Kidney (tissue), 14 donors: ENCODE measurements around the gene PLCB1. TPM values are rescaled to one million over a fixed set of nuclear protein-coding genes. Genes with fewer than 3 reads are reported as not detected.

ENCODE experiments used
- DNase-seq, 5 donors: peaks; one replicate each; pipeline ENCODE4 v3.0.0-alpha.2; 2013 to 2020
- FAIRE-seq: peaks from 2 replicates; lab custom pipeline; 2012; peaks lifted over from hg19 to GRCh38; lab: Jason Lieb, UNC
- H3K27ac ChIP-seq, 2 donors: one replicate each; pipeline ENCODE4 v1.7.0; 2013; ENCODE audit warnings: low read depth in 2 of 2, low read length in 2 of 2, inconsistent platforms in 1 of 2
- H3K27me3 ChIP-seq: one replicate; pipeline ENCODE4 v1.7.1; 2013; ENCODE audit warnings: low read length, inconsistent platforms; ENCODE audit not compliant: control insufficient read depth, insufficient read depth
- H3K36me3 ChIP-seq, 3 donors: one replicate each; pipeline versions ENCODE4 v1.7.0 to v1.7.1; 2013; ENCODE audit warnings: low read length in 3 of 3, control low read depth in 1 of 3, inconsistent platforms in 1 of 3; ENCODE audit not compliant: insufficient read depth in 3 of 3, control insufficient read depth in 2 of 3
- H3K4me1 ChIP-seq, 3 donors: one replicate each; pipeline versions ENCODE4 v1.7.0 to v1.7.1; 2013; ENCODE audit warnings: low read length in 3 of 3, inconsistent platforms in 1 of 3, low read depth in 1 of 3; ENCODE audit not compliant: control insufficient read depth in 2 of 3, insufficient read depth in 2 of 3
- H3K4me3 ChIP-seq, 3 donors: one replicate each; pipeline versions ENCODE4 v1.7.0 to v1.8.1; 2013; ENCODE audit warnings: low read length in 3 of 3, control low read depth in 1 of 3, inconsistent platforms in 1 of 3
- H3K9ac ChIP-seq, 3 donors: one replicate each; pipeline versions ENCODE4 v1.7.0 to v1.7.1; 2013; ENCODE audit warnings: low read length in 3 of 3, control low read depth in 1 of 3, inconsistent platforms in 1 of 3
- H3K9me3 ChIP-seq, 3 donors: one replicate each; pipeline versions ENCODE4 v1.7.0 to v1.7.1; 2013; ENCODE audit warnings: low read length in 3 of 3, control low read depth in 1 of 3, inconsistent platforms in 1 of 3; ENCODE audit not compliant: control insufficient read depth in 2 of 3, insufficient read depth in 1 of 3
- intact Hi-C: fragments of 100-400 bp; cut with DNase I; formaldehyde crosslinking; loops from one replicate; pipeline ENCODE4 v1.11.1; 2022
- polyA plus RNA-seq: library from polyadenylated mRNA; stranded (reverse); fragments of 350-450 nt; fragmentation: Illumina TruSeq; extraction: RNeasy Lipid Tissue Mini Kit (QIAGEN cat#74804); gene quantifications from one replicate; pipeline ENCODE4 v1.2.3, GENCODE V29; 2014; ENCODE audit warnings: low read depth, low replicate concordance; ENCODE audit not compliant: insufficient read depth
- total RNA-seq: library from RNA; stranded (reverse); fragmentation: NEBNext Ultra II Directional; extraction: Animal tissue kit (Norgen Biotek cat#: 25700); gene quantifications from one replicate; pipeline ENCODE4 v1.2.1, GENCODE V29; 2021
- TF ChIP-seq, protein P1 (sequence below): IDR thresholded peaks from 3 replicates; pipeline ENCODE4 v1.5.1; 2012; ENCODE audit warnings: mild to moderate bottlenecking, moderate library complexity, borderline replicate concordance; ENCODE audit not compliant: insufficient read depth; ENCODE audit errors: extremely low read depth
- donor health status: control.
- donor health status: control.
- donor health status: control.
- donor health status: control.
- donor health status: control.
- donor health status: DM: yes; HTN: yes; CAD: no.
- donor health status: Normal renal cell carcinoma (clear cell type).

Gene PLCB1
- total and polyA plus RNA-seq, 2 donors from 2014 or later = 9.4 to 107 TPM

DNA sequence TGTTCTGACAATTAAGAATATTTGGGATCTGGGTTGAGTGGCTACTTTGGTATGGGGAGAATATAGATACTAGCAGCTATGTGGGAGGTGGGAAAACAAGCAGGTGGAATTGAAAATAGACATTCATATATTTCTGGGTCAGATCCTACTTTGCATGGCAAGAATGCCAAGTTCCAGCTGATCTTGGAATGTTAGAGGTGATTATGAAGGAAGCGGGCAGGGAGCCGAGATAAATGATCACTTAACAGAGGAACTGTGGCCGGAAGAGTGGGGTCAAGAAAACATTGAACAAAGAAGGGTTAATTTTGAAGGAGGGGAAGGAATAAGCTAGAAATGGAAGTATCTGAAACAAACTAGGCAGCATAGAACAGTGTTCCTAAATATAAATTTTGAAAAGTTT lies 15.4 kb downstream of the PLCB1 start:
- Histone ChIP-seq H3K9ac (no peak overlapping the region), H3K4me3 (no peak overlapping the region)
- FAIRE-seq = no peak

DNA sequence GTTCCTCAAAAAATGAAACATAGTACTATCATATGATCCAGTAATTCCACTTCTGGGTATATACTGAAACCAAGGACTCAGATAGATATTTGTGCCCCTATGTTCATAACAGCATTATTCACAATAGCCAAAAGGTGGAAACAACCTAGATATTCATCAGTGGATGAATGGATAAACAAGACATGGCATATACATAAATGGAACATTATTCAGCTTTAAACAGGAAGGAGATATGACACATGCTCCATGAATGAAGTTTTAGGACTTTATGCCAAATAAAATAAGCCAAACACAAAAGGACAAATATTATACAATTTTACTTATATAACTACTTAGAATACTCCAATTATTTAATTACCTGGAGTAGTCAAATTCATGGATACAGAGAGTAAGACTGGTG lies 16.4 kb downstream of the PLCB1 start:
- no peak overlapping the region for H3K27ac ChIP-seq

More for the DNA sequence above, 15.4 kb downstream of the PLCB1 start:
- TF ChIP-seq, protein P1, sequence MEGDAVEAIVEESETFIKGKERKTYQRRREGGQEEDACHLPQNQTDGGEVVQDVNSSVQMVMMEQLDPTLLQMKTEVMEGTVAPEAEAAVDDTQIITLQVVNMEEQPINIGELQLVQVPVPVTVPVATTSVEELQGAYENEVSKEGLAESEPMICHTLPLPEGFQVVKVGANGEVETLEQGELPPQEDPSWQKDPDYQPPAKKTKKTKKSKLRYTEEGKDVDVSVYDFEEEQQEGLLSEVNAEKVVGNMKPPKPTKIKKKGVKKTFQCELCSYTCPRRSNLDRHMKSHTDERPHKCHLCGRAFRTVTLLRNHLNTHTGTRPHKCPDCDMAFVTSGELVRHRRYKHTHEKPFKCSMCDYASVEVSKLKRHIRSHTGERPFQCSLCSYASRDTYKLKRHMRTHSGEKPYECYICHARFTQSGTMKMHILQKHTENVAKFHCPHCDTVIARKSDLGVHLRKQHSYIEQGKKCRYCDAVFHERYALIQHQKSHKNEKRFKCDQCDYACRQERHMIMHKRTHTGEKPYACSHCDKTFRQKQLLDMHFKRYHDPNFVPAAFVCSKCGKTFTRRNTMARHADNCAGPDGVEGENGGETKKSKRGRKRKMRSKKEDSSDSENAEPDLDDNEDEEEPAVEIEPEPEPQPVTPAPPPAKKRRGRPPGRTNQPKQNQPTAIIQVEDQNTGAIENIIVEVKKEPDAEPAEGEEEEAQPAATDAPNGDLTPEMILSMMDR = no peak
- DNase-seq = no peak
- Histone ChIP-seq H3K27me3 (no peaks in the 10 kb centered on the region), H3K9me3 (no peaks in the 10 kb centered on the region), H3K4me1 (no peaks in the 10 kb centered on the region), H3K27ac (no peak overlapping the region), H3K36me3 (no peaks in the 10 kb centered on the region)
- intact Hi-C loops = no loop called here

DNA sequence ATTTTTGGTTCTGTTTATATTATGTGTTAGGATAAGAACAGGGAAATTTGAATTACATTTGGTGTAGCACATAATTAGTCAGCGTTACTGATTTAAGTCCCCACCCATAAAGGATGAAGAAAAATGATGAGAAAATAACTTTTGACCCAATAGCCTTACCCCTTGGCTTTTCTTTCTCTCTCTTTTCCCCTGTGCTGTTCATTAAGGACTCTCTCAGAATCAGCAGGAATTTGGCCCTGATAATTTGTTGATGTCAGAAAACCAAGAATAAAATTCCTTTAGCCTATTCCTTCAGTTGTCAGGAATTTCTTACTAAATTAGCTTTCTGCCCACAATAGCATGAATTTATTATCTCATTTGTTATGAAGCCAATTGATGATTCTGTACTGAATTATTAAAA lies 18.5 kb downstream of the PLCB1 start:
- no peak for FAIRE-seq

More for the DNA sequence above, 16.4 kb downstream of the PLCB1 start:
- Histone ChIP-seq H3K27me3 (no peaks in the 10 kb centered on the region), H3K4me3 (no peak overlapping the region), H3K36me3 (no peaks in the 10 kb centered on the region), H3K9me3 (no peaks in the 10 kb centered on the region), H3K9ac (no peak overlapping the region), H3K4me1 (peaks cover 0 to 4% (median 4%) of the 10 kb centered on the region in 3 donors)
- FAIRE-seq = no peak
- no peak for DNase-seq
- TF ChIP-seq, protein P1 = no peak
- intact Hi-C loops = no loop called here

More for the DNA sequence above, 18.5 kb downstream of the PLCB1 start:
- TF ChIP-seq, protein P1 = no peak
- H3K36me3 ChIP-seq = no peaks in the 10 kb centered on the region
- H3K4me3 ChIP-seq = no peak overlapping the region
- DNase-seq = no peak
- intact Hi-C loops = no loop called here
- no peak overlapping the region for H3K27ac ChIP-seq
- no peak overlapping the region for H3K9ac ChIP-seq
- no peaks in the 10 kb centered on the region for H3K9me3 ChIP-seq
- H3K27me3 ChIP-seq = no peaks in the 10 kb centered on the region
- H3K4me1 ChIP-seq = peaks cover 0 to 5% (median 4%) of the 10 kb centered on the region in 3 donors
